GM12801 (cell line): ENCODE data around the gene ALDH5A1.

ENCODE experiments used
- CTCF ChIP-seq: IDR thresholded peaks from one replicate; pipeline ENCODE4 v1.5.1; 2011; ENCODE audit warnings: control low read depth; ENCODE audit not compliant: insufficient read length; ENCODE audit errors: extremely low read depth

The ALDH5A1 gene

GRCh38 chr6:24476631-24477030 is 18.1 kb upstream of the ALDH5A1 start:
- no peak for TF ChIP-seq CTCF

- no peak for TF ChIP-seq CTCF
Observed at GRCh38 chr6:24477070-24477469, 17.7 kb upstream of the ALDH5A1 start.

GRCh38 chr6:24478903-24479302 is 15.9 kb upstream of the ALDH5A1 start:
- no peak for TF ChIP-seq CTCF

DNA sequence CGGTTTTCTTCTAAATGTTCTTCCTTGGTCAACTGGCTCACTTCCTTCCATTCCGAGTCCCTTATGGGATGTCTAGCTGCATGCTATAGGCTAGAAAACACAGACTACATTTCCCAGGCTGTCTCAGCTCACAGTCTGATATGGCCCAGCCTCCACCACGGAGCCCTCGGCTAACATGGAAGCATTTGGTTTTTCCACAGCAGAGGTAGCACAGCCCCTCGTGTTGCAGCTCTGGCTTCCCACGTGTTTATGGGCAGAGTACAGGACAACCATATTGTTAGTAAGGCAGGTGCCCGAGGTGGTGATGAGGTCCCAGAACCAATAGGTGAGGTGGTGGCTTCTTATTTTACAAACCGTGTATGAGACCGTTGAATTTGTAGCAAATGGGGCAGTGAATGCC is 14.1 kb upstream of the ALDH5A1 start:
- TF ChIP-seq CTCF: no peak

GRCh38 chr6:24481449-24481848 is 13.3 kb upstream of the ALDH5A1 start:
- TF ChIP-seq CTCF: no peak

GRCh38 chr6:24484657-24485323 is 10.0 kb upstream of the ALDH5A1 start:
- no peak for TF ChIP-seq CTCF

DNA sequence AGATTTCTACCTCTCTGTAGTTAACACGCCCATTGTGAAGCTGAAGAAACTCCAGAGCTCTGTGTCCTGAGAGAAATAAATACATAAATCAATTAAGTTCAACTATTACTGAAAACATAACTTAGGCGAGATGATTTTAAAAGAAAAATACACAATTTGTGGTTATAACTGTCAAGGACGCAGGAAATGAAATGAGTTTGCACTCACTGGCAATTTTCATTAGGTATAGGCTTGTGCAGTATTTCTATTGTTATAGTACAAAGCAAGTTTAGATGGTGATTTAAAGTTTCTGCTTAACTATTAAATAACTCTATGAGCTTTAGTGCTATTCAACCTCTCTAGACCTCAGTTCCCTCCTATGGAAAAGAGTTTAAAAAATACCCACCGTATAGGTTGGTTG is 8.7 kb upstream of the ALDH5A1 start:
- TF ChIP-seq CTCF: no peak
